ENCODE results near the gene NAXD. TPM values are rescaled to one million over a fixed set of nuclear protein-coding genes. Genes with fewer than 3 reads are reported as not detected.

NAXD gene
- total RNA-seq, 1 experiment from 2014 or later, result 27.7 TPM

DNA sequence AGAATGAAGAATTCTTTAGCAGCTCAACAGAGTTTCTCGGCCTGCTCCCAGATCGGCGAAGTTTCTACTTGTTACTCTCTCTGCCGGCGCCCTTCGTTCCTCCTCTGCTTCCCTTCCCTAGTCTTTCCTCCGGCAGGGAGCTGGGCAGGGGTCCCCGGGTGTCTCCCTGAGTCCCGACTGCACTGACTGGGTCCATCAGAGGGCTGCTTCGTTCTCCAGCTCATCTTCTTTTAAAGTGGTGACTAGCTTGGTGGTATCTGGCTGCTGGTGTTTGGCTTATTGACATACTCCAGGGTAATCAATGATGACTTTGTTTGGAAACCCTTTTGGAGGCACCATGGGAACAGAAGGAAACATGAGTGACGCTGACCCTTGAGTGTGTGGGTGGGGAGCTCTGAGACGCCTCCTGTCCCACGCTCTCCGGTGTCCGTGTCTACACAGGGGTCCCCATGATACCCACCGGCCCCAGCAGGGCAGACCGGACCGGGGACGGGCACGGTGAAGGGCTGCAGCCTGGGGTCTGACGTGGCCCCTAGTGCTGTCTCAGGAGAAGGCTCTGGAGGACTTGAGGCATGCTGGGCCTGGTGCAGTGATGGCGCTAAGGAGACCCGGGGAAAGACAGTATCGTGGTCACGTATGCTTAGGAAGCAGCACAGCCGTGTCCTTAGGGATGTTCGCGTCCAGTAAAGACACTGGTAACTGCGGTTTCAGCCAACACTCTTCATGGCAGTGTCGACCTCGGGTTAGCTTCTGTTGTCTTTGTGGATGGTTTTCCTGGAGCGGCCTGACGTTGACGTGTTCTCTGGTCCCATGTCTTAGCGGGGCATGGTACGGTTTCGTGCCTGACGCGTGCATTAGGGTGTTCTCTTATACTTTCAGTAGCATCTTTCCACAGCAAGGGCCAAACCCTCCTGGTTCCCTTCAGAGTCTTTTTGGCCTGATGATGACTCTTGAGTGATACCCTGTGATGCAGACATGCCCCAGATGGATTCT, 23.8 kb downstream of the NAXD start:
- DNase-seq (ENCODE audit: unreplicated experiment), result no peak
- CTCF ChIA-PET, result interaction anchor here (1.1 to 1.5 kb wide), 3 partner anchors 43 to 184 kb away, joined by 4 to 6 read pairs (median 4); no protein-coding TSS in a partner anchor
- peaks cover 92% of the 10 kb centered on the region for H3K36me3 Mint-ChIP-seq (ENCODE audit: insufficient read depth, unreplicated experiment)
- no peak for TF ChIP-seq CTCF (IDR thresholded peaks at IDR 0.05; ENCODE audit: unreplicated experiment)
- H3K27ac Mint-ChIP-seq (ENCODE audit: low read depth, unreplicated experiment), result no peak overlapping the region
- BruUV-seq (replicated peaks), result TSS peak; percentile 31
- POLR2A ChIA-PET, result interaction anchor here (0.8 to 1.8 kb wide), 5 partner anchors 9 to 76 kb away, joined by 3 to 5 read pairs (median 4); no protein-coding TSS in a partner anchor
- H3K4me1 Mint-ChIP-seq (ENCODE audit: insufficient read depth, unreplicated experiment), result no peaks in the 10 kb centered on the region
- no peaks in the 10 kb centered on the region for H3K27me3 Mint-ChIP-seq (ENCODE audit: insufficient read depth, unreplicated experiment)
- intact Hi-C loops (cut with micrococcal nuclease), result no loop called here
- H3K4me3 Mint-ChIP-seq (ENCODE audit: unreplicated experiment), result no peak overlapping the region
- no peaks in the 10 kb centered on the region for H3K9me3 Mint-ChIP-seq (ENCODE audit: unreplicated experiment)

DNA sequence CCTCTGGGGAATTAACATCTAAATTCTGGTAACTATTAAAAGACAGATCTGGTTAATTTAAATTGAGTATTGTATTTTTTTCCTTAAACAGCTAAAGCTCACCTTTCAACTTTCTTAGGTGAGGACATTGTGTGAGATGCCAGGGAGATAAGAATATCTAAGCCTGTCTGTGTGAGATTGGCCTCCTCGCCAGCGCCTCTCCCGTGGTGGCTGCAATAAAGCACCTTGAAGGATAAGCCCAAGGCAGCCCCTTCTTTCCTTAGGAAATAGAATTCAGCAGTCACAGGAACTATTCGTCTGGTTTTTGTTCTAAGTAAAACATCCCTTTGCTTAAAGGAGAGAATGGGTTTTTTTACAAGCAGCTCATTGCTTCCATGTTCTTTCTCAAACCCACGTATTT, 24.6 kb downstream of the NAXD start:
- peaks cover 91% of the 10 kb centered on the region for H3K36me3 Mint-ChIP-seq (ENCODE audit: insufficient read depth, unreplicated experiment)
- intact Hi-C loops (cut with micrococcal nuclease), result no loop called here
- no TSS peak for BruUV-seq (replicated peaks)
- H3K4me3 Mint-ChIP-seq (ENCODE audit: unreplicated experiment), result no peak overlapping the region
- peak overlapping the region; percentile 23 for H3K27ac Mint-ChIP-seq (ENCODE audit: low read depth, unreplicated experiment)
- H3K27me3 Mint-ChIP-seq (ENCODE audit: insufficient read depth, unreplicated experiment), result no peaks in the 10 kb centered on the region
- no peak for DNase-seq (ENCODE audit: unreplicated experiment)
- H3K9me3 Mint-ChIP-seq (ENCODE audit: unreplicated experiment), result no peaks in the 10 kb centered on the region
- no peak for TF ChIP-seq CTCF (IDR thresholded peaks at IDR 0.05; ENCODE audit: unreplicated experiment)
- CTCF ChIA-PET, result interaction anchor here (1.5 kb wide), 1 partner anchor 43 kb away, joined by 4 read pairs; no protein-coding TSS in a partner anchor
- POLR2A ChIA-PET, result interaction anchor here (0.9 to 1.8 kb wide), 4 partner anchors 9 to 75 kb away, joined by 3 to 4 read pairs (median 3); no protein-coding TSS in a partner anchor
- no peaks in the 10 kb centered on the region for H3K4me1 Mint-ChIP-seq (ENCODE audit: insufficient read depth, unreplicated experiment)

DNA sequence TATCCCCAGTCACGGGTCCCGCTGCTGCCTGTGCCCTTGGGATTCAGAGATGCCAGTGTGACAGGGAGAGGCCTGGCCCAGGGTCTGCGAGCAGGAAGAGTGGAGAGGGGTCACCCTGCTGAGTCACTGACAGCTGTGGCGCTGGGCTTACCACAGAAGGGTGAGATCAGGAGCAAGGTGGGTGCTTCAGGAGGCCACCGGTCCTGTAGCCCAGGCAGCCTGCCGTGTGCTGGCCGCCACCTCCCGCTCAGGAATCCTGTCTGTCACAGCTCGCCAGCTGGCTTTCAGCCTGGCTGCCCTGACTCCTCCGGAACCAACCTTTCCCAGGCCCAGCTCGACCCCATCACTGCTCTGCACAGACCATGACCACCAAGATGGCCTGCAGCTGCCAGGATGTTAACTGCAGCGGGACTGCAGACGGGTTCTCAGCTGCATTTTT, 25.3 kb downstream of the NAXD start:
- Mint-ChIP-seq H3K4me1 (ENCODE audit: insufficient read depth, unreplicated experiment) (no peaks in the 10 kb centered on the region), H3K36me3 (ENCODE audit: insufficient read depth, unreplicated experiment) (peaks cover 85% of the 10 kb centered on the region), H3K27ac (ENCODE audit: low read depth, unreplicated experiment) (peak overlapping the region; percentile 23), H3K27me3 (ENCODE audit: insufficient read depth, unreplicated experiment) (no peaks in the 10 kb centered on the region), H3K9me3 (ENCODE audit: unreplicated experiment) (no peaks in the 10 kb centered on the region), H3K4me3 (ENCODE audit: unreplicated experiment) (no peak overlapping the region)
- no TSS peak for BruUV-seq (replicated peaks)
- CTCF ChIA-PET, result interaction anchor here (0.5 kb wide), 1 partner anchor 573 kb away, joined by 3 read pairs; no protein-coding TSS in a partner anchor
- POLR2A ChIA-PET, result interaction anchor here (1.0 kb wide), 1 partner anchor 9 kb away, joined by 3 read pairs; no protein-coding TSS in a partner anchor
- no peak for DNase-seq (ENCODE audit: unreplicated experiment)
- TF ChIP-seq CTCF (IDR thresholded peaks at IDR 0.05; ENCODE audit: unreplicated experiment), result no peak
- intact Hi-C loops (cut with micrococcal nuclease), result no loop called here

Measured in MCF 10A (cell line).